NCI-H460 (cell line): Measurements from ENCODE around the gene MCAT. TPM values are rescaled to one million over a fixed set of nuclear protein-coding genes. Genes with fewer than 3 reads are reported as not detected.

Source experiments
- DNase-seq: peaks from one replicate; pipeline ENCODE4 v3.0.0-alpha.2; 2016; ENCODE audit warnings: low read depth; ENCODE audit errors: extremely low read depth
- total RNA-seq: library from RNA; depleted of rRNA; stranded (reverse); fragments of >200 nt; shearing (Covaris generic); gene quantifications from 2 replicates; pipeline ENCODE4 v1.2.3, GENCODE V29; 2014

Gene MCAT
- total RNA-seq, 1 experiment from 2014 or later = 13.3 TPM

GRCh38 chr22:43173566-43173965, 30.4 kb upstream of the MCAT start:
- DNase-seq = no peak

- no peak for DNase-seq
Measured at GRCh38 chr22:43172191-43172590, 29.0 kb upstream of the MCAT start.

GRCh38 chr22:43171607-43172006, 28.4 kb upstream of the MCAT start:
- no peak for DNase-seq

DNA sequence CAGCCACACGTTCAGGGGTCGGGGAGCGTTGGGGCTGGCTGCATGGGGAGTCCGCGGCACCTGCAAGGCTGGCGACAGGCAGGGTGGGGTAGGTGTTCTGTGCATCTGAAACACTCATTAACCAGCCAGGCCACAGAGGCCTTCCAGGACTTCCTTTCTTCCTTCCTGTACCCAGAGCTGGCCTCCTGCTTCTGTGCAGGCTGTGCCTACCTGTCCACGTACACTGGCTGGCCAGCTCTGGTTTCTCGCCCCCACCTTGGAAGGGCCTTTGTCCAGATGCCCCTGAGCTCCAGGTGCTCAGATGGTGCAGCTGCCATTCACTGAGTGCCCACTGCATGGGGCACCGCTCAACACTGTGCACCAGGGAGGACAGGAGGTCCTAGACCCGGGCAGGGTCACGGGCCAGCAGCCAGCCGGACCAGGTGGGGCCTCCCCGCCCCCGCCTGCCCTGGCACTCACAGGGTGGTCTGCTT, 27.9 kb upstream of the MCAT start:
- no peak for DNase-seq

DNA sequence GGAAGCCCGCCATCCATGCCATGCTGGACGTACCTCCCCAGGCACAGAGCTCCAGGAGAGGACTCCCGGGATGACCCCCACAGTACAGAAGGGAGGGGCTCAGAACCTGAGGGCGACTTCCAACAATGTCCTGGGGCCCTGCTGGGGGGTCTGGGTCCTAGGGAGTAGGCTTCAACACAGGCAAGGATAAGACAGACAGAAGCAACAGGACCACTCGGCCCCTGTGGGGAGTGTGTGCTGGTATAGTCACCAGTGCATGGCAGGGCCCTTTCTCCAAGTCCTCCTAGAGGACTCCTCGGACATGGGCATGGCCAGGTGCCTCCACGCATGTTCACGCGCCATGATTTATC, 26.9 kb upstream of the MCAT start:
- no peak for DNase-seq

- no peak for DNase-seq
Measured at GRCh38 chr22:43169310-43170130, 26.3 kb upstream of the MCAT start.

- DNase-seq = no peak
Measured at GRCh38 chr22:43168471-43169309, 25.5 kb upstream of the MCAT start.

GRCh38 chr22:43167001-43167589, 23.9 kb upstream of the MCAT start:
- no peak for DNase-seq

DNA sequence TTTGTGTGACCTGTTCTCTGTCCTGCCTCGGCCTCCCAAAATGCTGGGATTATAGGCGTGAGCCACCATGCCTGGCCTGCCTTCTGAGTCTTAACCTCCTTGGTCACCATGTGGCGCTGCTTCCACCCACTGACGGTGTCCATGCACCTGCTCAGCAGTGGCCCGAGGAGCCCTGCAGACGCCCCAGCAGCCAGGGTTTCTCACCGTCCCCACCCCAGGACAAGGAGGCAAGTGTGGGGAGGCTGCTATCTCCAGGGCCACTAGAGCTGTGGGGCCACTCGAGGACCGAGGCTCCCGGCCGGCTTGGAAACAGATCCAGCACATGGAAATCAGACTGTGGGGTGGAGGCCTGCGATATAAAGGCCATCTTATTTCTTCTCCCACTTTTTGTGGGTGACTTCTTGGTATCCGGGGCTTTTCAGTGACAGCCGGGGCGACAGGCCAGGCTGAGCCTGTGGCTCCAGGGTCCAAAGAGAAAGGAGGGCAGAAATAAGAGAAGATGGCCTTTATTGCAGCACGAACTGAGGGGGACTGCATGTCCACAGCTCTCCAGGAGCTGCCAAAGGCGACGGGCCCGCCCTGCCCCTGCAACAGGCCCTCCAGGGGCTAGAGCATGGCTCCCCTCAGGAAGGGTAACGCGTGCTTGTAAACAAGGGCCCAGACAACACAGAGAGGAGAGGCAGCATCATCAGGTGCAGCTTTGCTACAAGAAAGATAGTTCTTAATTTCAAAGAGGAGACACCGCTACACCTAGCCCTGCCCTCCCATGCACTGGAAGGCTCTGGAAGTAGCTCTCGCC, 23.1 kb upstream of the MCAT start:
- DNase-seq = no peak

DNA sequence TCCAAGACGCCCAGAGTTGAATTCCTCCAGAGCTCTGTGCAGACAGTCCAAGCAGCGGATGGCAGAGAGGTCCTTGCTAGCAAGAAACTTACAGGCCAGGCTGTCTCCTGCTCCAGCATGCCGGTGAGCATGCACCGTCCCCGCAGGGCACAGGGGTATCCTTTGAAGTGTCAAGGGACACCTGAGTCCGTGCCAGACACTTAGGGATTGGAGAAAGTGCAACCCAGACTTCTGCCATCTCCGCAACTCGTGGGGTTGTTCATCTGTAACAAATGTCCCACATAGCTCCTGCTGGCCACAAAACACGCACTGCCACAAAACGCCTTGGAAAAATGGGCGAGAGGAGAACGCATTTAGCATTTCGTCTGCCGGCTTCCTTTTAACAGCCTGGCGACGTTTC, 21.4 kb upstream of the MCAT start:
- DNase-seq = no peak

DNA sequence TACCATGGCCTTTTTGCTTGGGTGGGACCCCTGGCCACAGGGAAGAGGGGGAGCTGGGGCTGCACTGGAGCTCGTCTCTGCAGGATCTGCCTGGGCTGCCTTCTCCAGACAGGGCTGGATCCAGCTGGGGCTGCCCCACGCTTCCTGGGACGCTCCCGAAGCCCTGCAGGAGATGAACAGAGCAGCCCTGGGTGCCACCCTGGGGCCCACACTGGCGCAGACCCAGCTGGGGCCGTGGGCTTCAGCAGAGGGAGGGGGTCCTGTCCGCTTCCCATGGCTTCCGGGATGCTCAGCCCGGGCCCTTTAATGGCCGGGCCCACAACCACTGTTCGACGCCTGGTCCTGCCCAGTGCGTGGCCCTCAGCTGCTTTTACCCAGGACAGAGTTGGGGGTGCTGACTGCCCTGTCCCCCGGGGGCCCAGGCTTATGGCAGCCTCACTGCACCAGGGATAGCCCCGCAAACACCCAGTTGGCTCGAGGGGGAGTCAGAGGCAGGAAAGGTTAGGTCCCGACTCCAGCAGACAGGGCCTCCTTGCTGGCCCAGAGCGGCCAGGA, 20.1 kb upstream of the MCAT start:
- DNase-seq = no peak

GRCh38 chr22:43162412-43163150, 19.4 kb upstream of the MCAT start:
- DNase-seq = no peak

GRCh38 chr22:43160497-43161126, 17.4 kb upstream of the MCAT start:
- no peak for DNase-seq

GRCh38 chr22:43159484-43160178, 16.4 kb upstream of the MCAT start:
- no peak for DNase-seq

GRCh38 chr22:43158778-43159483, 15.7 kb upstream of the MCAT start:
- DNase-seq = no peak

DNA sequence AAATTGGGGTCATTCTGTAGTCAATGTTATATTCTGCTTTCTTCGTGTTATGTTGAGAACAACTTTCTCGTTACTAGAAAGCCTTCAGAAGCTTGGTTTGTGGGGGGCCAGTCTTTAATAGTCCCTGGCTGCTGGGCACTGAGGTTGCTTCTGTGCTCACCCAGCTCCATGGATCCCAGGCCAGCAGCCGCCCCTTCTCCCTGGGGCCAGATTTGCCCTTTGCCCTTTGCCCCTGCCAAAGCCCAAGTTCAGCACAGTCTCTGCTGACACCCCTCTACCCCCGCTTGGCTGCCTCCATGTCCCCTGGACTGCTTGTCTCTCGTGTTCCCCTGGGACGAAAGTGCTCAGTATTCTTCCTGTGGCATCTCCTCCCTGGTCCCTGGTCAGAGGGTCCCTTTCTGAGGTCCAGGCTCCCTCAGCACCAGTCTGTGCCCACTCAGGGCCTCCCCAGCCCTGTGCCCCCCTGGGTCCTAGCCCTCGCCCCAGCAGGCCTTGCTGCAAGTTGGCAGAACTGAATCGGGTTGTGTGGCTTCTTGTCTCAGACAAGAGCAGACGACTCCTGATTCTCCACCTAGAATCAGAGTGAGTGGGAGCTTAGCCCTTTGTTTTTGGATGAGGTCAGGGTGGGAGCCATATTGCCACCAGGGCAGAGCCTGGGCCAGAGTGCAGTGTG, 14.8 kb upstream of the MCAT start:
- no peak for DNase-seq

DNA sequence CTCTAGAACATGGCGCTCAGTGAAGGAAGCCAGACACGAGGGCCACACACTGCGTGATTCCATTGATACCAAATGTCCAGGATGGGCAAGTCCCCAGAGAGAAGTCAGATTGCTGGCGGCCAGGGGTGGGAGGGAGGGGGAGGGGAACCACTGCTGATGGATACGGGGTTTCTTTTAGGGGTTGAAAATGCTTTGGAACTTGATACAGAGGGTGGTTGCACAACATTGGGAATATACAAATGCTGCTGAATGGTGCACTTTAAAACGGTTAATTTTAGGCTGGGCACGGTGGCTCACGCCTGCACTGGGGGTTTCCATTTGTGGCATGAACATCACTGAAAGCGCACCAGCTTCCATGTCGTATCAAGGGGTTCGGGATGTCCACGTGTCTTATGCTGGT, 13.2 kb upstream of the MCAT start:
- no peak for DNase-seq
